ENCODE data around the gene C1orf53. TPM values are rescaled to one million over a fixed set of nuclear protein-coding genes. Genes with fewer than 3 reads are reported as not detected.

The C1orf53 gene
- polyA plus RNA-seq, 1 donor from 2014 or later = 2.6 TPM

DNA sequence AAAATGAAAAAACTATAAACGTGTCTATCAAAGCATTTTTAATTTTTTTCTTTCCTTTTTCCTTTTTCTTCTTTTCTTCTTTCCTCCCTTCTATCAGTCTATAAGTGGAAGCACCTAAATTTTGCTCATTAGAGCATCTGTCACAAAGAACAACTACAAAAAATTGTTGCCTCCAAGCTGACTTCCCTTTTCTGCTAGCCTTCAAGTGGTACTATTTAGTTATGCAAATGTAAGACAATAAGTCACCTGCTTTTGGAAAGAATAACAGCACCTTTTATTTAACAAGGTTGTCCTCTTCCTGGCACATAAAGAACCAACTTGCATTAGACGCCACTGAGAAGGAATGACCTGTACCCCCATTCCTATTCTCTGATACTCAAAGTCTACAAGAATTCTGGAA lies 45.0 kb upstream of the C1orf53 start:
- no peaks in the 10 kb centered on the region for H3K27me3 ChIP-seq (ENCODE audit: insufficient read depth, low read depth, low read length)
- H3K79me2 ChIP-seq (replicated peaks; ENCODE audit: insufficient read depth, low read length) = no peaks in the 10 kb centered on the region
- TF ChIP-seq MXI1 (conservative IDR thresholded peaks at IDR 0.05; ENCODE audit: poor library complexity, severe bottlenecking) (no peak), EP300 (conservative IDR thresholded peaks at IDR 0.05; ENCODE audit: poor library complexity, severe bottlenecking) (no peak), EZH2 (IDR thresholded peaks at IDR 0.05; ENCODE audit: borderline replicate concordance, insufficient read depth, low read length, poor library complexity, severe bottlenecking) (no peak), RAD21 (conservative IDR thresholded peaks at IDR 0.05) (no peak), SMC3 (conservative IDR thresholded peaks at IDR 0.05; ENCODE audit: poor library complexity) (no peak), POLR2AphosphoS5 (IDR thresholded peaks at IDR 0.05) (no peak), TAF1 (IDR thresholded peaks at IDR 0.05; ENCODE audit: low read depth) (no peak)
- TF ChIP-seq, protein P1, sequence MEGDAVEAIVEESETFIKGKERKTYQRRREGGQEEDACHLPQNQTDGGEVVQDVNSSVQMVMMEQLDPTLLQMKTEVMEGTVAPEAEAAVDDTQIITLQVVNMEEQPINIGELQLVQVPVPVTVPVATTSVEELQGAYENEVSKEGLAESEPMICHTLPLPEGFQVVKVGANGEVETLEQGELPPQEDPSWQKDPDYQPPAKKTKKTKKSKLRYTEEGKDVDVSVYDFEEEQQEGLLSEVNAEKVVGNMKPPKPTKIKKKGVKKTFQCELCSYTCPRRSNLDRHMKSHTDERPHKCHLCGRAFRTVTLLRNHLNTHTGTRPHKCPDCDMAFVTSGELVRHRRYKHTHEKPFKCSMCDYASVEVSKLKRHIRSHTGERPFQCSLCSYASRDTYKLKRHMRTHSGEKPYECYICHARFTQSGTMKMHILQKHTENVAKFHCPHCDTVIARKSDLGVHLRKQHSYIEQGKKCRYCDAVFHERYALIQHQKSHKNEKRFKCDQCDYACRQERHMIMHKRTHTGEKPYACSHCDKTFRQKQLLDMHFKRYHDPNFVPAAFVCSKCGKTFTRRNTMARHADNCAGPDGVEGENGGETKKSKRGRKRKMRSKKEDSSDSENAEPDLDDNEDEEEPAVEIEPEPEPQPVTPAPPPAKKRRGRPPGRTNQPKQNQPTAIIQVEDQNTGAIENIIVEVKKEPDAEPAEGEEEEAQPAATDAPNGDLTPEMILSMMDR (IDR thresholded peaks at IDR 0.05; ENCODE audit: poor library complexity, severe bottlenecking) = no peak
- TF ChIP-seq, protein P2, sequence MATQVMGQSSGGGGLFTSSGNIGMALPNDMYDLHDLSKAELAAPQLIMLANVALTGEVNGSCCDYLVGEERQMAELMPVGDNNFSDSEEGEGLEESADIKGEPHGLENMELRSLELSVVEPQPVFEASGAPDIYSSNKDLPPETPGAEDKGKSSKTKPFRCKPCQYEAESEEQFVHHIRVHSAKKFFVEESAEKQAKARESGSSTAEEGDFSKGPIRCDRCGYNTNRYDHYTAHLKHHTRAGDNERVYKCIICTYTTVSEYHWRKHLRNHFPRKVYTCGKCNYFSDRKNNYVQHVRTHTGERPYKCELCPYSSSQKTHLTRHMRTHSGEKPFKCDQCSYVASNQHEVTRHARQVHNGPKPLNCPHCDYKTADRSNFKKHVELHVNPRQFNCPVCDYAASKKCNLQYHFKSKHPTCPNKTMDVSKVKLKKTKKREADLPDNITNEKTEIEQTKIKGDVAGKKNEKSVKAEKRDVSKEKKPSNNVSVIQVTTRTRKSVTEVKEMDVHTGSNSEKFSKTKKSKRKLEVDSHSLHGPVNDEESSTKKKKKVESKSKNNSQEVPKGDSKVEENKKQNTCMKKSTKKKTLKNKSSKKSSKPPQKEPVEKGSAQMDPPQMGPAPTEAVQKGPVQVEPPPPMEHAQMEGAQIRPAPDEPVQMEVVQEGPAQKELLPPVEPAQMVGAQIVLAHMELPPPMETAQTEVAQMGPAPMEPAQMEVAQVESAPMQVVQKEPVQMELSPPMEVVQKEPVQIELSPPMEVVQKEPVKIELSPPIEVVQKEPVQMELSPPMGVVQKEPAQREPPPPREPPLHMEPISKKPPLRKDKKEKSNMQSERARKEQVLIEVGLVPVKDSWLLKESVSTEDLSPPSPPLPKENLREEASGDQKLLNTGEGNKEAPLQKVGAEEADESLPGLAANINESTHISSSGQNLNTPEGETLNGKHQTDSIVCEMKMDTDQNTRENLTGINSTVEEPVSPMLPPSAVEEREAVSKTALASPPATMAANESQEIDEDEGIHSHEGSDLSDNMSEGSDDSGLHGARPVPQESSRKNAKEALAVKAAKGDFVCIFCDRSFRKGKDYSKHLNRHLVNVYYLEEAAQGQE (IDR thresholded peaks at IDR 0.05; ENCODE audit: borderline replicate concordance) = no peak
- no peak overlapping the region for H3K4me3 ChIP-seq (ENCODE audit: low read length)
- H4K20me1 ChIP-seq (ENCODE audit: insufficient read depth) = no peaks in the 10 kb centered on the region
- H3K27ac ChIP-seq (ENCODE audit: low read length) = no peak overlapping the region
- H2AFZ ChIP-seq (ENCODE audit: low read depth, low read length) = no peak overlapping the region
- no peak overlapping the region for H3K9ac ChIP-seq (ENCODE audit: low read length)
- H3K36me3 ChIP-seq (ENCODE audit: insufficient read depth, low read length) = no peaks in the 10 kb centered on the region
- H3K9me2 ChIP-seq (ENCODE audit: insufficient read depth, low read length) = no peaks in the 10 kb centered on the region
- H3K9me3 ChIP-seq (ENCODE audit: low read length) = no peaks in the 10 kb centered on the region
- H3F3A ChIP-seq (ENCODE audit: insufficient read depth, low read length, poor library complexity, severe bottlenecking) = no peaks in the 10 kb centered on the region
- no peak overlapping the region for H3K4me2 ChIP-seq (ENCODE audit: low read length)

DNA sequence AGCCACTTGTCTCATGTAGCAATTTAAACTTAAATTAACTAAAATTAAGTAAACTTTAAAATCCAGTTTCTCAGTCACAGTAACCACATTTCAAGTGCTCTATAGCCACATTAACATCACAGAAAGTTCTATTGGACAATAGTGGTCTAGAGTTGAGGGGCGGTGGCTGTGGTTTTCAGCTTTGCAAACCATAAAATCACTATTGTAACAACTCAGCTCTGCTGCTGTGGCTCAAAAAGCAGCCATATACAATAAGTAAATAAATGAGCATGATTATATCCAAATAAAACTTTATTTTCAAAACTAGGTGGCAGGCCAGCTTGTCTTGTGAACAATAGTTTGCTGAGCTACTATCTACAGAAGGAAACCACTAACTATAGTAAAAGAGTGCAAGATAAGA lies 43.4 kb upstream of the C1orf53 start:
- H3K79me2 ChIP-seq (replicated peaks; ENCODE audit: insufficient read depth, low read length) = no peaks in the 10 kb centered on the region
- H3K9me3 ChIP-seq (ENCODE audit: low read length) = no peaks in the 10 kb centered on the region
- no peak overlapping the region for H3K27ac ChIP-seq (ENCODE audit: low read length)
- no peaks in the 10 kb centered on the region for H3K36me3 ChIP-seq (ENCODE audit: insufficient read depth, low read length)
- H4K20me1 ChIP-seq (ENCODE audit: insufficient read depth) = no peaks in the 10 kb centered on the region
- H3K9me2 ChIP-seq (ENCODE audit: insufficient read depth, low read length) = no peaks in the 10 kb centered on the region
- H3K9ac ChIP-seq (ENCODE audit: low read length) = no peak overlapping the region
- no peak overlapping the region for H3K4me2 ChIP-seq (ENCODE audit: low read length)
- H2AFZ ChIP-seq (ENCODE audit: low read depth, low read length) = no peak overlapping the region
- TF ChIP-seq, protein P1 (IDR thresholded peaks at IDR 0.05; ENCODE audit: poor library complexity, severe bottlenecking) = no peak
- TF ChIP-seq SMC3 (conservative IDR thresholded peaks at IDR 0.05; ENCODE audit: poor library complexity) = no peak
- no peak for TF ChIP-seq POLR2AphosphoS5 (IDR thresholded peaks at IDR 0.05)
- TF ChIP-seq MXI1 (conservative IDR thresholded peaks at IDR 0.05; ENCODE audit: poor library complexity, severe bottlenecking) = no peak
- TF ChIP-seq TAF1 (IDR thresholded peaks at IDR 0.05; ENCODE audit: low read depth) = no peak
- TF ChIP-seq, protein P2 (IDR thresholded peaks at IDR 0.05; ENCODE audit: borderline replicate concordance) = no peak
- no peak for TF ChIP-seq EP300 (conservative IDR thresholded peaks at IDR 0.05; ENCODE audit: poor library complexity, severe bottlenecking)
- no peak for TF ChIP-seq EZH2 (IDR thresholded peaks at IDR 0.05; ENCODE audit: borderline replicate concordance, insufficient read depth, low read length, poor library complexity, severe bottlenecking)
- TF ChIP-seq RAD21 (conservative IDR thresholded peaks at IDR 0.05) = no peak
- H3K4me3 ChIP-seq (ENCODE audit: low read length) = no peak overlapping the region
- no peaks in the 10 kb centered on the region for H3K27me3 ChIP-seq (ENCODE audit: insufficient read depth, low read depth, low read length)
- H3F3A ChIP-seq (ENCODE audit: insufficient read depth, low read length, poor library complexity, severe bottlenecking) = no peaks in the 10 kb centered on the region
